ELF-1 (cell line): ENCODE results near the gene SPECC1.
"Not testable (repeated sequence)": the region's sequence is repeated elsewhere in the genome, so short reads cannot be mapped to it uniquely, and the experiment has no call there.

Source experiments
- DNase-seq: peaks from one replicate; pipeline ENCODE4 v3.0.0-alpha.2; 2016; ENCODE audit warnings: low read depth, low spot score

The SPECC1 gene

GRCh38 chr17:20206068-20206467 is 196.9 kb downstream of the SPECC1 start:
- DNase-seq, result no peak

DNA sequence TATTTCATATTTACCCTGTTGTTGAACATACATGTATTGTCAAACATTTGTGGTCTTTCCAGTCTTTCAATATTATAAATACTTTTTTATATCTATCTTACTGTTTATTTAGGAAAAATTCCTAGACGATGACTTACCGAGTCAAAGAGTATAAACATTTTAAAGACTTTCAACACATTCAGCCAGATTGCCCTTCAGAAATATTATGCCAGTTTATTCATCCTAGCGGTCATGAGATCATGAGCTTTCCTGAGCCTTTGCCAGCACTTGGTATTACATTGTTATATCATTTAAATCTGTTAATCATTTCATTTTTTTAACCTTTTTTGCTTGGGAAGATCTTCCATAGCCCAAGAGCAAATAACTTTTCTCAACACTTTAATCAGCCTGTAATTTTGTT is 197.4 kb downstream of the SPECC1 start:
- DNase-seq, result no peak

DNA sequence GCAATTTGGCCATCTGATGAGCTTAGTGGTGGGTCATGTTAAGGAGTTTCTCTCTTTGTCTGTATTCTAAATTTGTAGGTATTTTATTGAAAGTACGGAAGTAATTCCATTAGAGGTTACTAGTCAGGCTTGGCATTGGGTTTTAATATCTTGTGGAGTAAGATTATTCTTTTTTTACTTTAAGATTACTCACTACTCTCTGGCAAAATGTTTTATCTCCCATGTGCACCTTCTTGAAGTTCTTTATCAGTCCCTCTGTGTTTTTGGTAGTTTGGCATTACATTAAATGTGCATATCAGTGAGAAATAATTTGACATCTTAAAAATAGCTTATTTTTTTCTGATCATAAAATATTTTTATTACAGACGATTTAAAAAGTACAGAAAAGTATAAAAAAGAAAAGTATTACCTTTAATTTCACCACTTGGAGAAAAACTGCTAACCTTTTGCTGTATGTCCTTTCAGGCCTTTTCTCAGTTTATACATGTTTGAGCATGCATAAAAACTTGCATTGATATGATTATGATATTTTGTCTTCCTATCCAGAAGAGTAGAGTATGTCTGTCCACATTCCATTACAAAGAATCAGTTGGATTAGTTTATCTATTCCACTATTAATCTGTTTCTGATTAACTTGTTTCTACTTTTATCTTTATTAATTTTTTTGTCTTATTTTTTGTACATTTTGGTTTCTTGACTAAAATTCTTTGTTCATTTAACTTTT is 198.3 kb downstream of the SPECC1 start:
- no peak for DNase-seq

GRCh38 chr17:20208717-20209116 is 199.6 kb downstream of the SPECC1 start:
- no peak for DNase-seq

DNA sequence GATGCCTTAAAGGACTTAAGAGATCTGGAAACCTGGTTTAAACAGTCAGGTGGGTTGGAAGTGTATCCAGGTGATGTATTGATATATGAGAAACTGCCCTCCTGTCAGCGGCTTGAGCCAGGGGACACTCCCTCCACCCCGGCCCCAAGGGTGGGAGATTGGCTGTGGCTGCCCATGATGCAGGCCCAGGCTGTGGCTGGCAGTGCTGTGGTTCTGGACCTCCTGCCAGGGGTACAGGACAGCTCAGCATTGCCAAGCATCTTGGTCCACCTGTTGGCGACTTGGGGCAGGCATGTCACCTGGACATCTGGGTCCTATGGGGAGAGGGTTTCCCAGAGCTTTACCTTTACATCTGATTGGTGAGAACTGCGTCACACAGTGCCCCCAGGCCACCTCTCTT is 201.0 kb downstream of the SPECC1 start:
- no peak for DNase-seq

DNA sequence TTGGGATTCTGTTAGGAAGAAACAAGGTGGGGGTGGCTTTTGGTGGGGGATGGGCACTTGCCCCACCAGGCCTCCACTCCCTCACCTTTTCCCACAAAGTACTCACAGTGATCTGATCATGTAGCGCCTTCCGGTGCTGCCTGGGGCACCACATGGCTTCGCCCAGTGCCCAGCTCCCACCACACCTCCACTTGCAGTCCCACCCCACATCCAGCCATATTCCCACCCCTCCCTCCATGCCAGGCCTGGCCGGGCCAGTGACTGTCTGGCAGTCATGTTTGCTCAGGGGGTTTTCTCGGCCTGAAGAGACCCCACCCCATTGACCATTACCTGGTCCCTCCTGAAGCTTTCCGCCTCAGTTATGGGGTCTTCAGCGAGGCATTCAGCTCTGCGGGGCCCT is 201.5 kb downstream of the SPECC1 start:
- no peak for DNase-seq

- no peak for DNase-seq
These were observed 202.1 kb downstream of the SPECC1 start for GRCh38 chr17:20211246-20211645.

DNA sequence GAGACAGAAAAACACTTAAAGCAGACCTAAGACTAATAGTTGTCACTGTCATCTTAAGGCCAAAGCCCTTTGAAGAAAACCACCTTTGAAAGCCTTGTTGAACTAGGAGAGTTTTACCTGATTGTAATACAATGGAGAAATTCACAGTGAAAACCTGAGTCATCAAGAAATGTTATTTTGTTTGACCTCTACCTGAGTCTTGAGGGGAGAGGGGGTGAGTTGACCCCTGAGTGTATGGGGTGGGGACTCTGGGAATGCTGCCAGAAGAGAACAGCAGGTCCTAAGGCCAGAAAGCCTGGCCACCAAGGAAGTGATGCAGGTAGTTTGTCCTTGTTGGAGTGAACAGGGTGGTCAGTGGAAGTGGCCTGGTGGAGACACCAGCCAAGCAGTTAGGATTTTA is 204.3 kb downstream of the SPECC1 start:
- no peak for DNase-seq

DNA sequence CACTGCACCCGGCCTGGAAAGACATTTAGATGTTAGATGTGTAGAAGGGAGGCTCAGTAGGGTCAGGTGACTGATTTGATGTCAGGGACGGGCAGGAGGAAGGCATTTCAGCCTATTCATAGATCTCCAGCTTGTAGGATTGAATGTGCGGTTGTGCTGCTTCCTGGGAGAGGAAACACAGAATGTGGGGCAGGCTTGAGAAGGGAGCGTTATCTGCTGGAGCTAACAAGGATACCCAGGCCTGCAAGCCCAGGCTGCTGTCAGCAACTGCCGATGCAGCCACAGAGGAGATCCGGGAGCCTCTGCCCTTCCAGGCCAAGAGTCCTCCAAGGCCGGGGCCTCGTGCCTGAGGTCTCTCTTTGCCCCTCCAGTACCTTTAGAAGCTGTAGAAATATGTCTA is 205.6 kb downstream of the SPECC1 start:
- no peak for DNase-seq

DNA sequence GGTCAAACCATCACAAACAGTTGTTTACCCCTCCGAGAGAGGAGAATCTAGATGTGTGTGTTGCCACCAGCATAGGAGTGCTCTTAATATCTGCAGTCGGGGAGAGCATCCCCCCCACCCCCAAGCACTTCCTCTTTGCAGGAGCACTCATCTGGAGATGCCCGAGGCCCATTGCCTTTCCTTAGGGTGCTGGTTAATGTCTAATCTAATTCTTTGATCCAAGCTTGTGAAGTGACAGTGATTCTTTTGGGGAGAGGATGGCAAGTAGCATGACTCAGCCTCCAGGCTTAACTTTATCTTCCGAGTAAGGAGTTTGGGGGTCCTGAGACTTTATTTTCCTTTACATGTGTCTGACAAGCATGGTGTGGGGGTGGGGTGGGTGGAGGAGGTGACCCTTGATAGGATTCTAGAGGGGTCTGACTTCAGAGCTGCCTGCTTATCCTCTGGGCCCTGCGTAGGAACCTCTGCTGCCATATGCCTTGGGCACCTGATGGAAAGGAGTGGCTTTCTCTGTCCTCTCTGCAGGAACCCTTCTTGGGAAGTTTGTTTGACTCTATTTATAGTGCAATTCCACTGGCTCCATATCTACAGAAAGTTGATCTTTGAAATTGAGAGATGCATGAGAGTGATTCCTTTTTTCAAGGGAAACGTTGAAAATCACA is 207.1 kb downstream of the SPECC1 start:
- peak; percentile 45 for DNase-seq

- no peak for DNase-seq
These were observed 207.7 kb downstream of the SPECC1 start for GRCh38 chr17:20216853-20217252.

DNA sequence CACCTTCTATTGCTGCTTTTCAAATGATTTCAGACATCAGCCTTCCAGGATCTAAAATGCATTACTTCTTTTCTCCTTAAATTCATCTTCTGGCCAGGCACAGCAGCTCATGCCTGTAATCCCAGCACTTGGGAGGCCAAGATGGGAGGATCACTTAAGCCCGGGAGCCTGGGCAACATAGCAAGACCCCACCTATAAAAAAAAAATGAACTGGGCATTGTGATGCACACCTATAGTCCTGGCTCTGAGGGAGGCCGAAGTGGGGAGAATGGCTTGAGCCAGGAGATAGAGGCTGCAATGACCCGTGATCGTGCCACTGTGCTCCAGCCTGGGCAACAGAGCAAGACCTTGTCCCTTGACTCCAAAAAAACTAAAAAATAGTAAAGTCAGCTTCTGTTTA is 208.5 kb downstream of the SPECC1 start:
- DNase-seq, result no peak

GRCh38 chr17:20218272-20218671 is 209.1 kb downstream of the SPECC1 start:
- no peak for DNase-seq

DNA sequence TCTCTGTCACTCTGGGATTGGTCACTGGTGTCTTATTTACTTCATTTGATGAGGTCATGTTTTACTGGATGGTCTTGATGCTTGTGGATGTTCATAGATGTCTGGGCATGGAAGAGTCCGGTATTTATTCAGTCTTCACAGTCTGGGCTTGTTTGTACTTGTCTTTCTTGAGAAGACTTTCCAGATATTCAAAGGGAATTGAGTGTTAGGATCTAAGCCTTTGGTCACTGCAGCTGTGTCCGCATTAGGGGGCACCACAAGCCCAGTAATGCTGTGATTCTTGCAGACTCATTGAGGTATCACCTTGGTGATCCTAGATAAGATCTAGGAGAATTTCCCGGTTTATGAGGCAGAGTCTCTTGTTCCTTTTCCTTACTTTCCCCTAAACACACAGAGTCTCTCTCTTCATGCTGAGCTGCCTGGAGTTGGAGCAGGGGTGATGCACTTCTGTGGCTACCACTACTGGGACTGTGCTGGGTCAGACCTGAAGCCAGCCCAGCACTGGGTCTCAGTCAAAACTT is 214.7 kb downstream of the SPECC1 start:
- DNase-seq, result peak; percentile 35

- no peak for DNase-seq
These were observed 215.2 kb downstream of the SPECC1 start for GRCh38 chr17:20224379-20224778.

GRCh38 chr17:20225162-20226115 is 216.3 kb downstream of the SPECC1 start:
- DNase-seq, result peak; percentile 71

DNA sequence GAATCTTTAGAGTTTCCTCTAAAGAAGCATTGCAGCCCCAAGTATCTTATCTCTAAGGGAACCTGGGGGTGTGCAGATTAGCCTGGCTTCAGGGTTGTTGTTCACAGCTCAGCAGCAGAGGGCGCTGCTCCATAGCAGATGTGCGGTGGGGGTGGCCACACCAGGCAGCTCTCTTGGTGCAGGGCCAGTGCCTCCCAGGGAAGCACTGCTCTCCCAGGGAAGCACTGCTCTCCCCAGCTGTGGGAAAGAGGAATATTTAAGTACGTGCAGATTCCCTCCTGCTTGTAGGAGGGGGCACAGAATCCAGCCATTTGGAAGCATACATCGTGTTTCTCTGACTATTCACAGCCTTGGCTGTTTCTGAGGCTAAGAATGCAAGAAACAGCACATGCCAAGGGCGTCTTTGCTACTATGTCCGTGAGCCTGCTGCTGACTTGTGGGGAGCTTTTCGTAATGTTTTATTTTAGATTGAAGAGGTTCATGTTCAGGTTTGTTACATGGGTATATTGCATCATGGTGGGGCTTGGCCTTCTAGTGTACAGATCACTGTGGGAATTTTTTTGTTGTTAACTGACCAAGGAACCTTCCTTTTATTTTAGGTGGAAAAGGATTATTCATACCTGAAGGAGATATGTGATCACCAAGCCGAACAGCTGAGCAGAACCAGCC is 217.8 kb downstream of the SPECC1 start:
- DNase-seq, result peak; percentile 90

- DNase-seq, result not testable (repeated sequence)
These were observed 218.7 kb downstream of the SPECC1 start for GRCh38 chr17:20227720-20228370.

- no peak for DNase-seq
These were observed 219.3 kb downstream of the SPECC1 start for GRCh38 chr17:20228410-20228809.

GRCh38 chr17:20228860-20229259 is 219.7 kb downstream of the SPECC1 start:
- no peak for DNase-seq

- no peak for DNase-seq
These were observed 221.8 kb downstream of the SPECC1 start for GRCh38 chr17:20230924-20231323.
